ENCODE results near the gene PHLDA3. TPM values are rescaled to one million over a fixed set of nuclear protein-coding genes. Genes with fewer than 3 reads are reported as not detected.

The PHLDA3 gene
- total and polyA plus RNA-seq, 2 of the 13 experiments (the other 11 are each of a cell fraction or from before 2014, with no cell fraction given): 16.7 to 33.6 TPM

GRCh38 chr1:201481761-201482493 lies 12.9 kb upstream of the PHLDA3 start (continued):
- no peak for TF ChIP-seq CEBPB (IDR thresholded peaks at IDR 0.05; ENCODE audit: borderline replicate concordance, low read depth, low read length)
- TF ChIP-seq MYNN (CRISPR knock-in tag; IDR thresholded peaks at IDR 0.05; ENCODE audit: low read depth): no peak
- TF ChIP-seq FOXK1 (CRISPR knock-in tag; IDR thresholded peaks at IDR 0.05; ENCODE audit: borderline replicate concordance, low read depth): no peak
- no peak for TF ChIP-seq JARID2 (CRISPR knock-in tag; IDR thresholded peaks at IDR 0.05; ENCODE audit: insufficient replicate concordance)
- no peak for TF ChIP-seq PREB (CRISPR knock-in tag; IDR thresholded peaks at IDR 0.05)
- no peak for TF ChIP-seq MEIS2 (CRISPR knock-in tag; IDR thresholded peaks at IDR 0.05)
- TF ChIP-seq, protein P1, sequence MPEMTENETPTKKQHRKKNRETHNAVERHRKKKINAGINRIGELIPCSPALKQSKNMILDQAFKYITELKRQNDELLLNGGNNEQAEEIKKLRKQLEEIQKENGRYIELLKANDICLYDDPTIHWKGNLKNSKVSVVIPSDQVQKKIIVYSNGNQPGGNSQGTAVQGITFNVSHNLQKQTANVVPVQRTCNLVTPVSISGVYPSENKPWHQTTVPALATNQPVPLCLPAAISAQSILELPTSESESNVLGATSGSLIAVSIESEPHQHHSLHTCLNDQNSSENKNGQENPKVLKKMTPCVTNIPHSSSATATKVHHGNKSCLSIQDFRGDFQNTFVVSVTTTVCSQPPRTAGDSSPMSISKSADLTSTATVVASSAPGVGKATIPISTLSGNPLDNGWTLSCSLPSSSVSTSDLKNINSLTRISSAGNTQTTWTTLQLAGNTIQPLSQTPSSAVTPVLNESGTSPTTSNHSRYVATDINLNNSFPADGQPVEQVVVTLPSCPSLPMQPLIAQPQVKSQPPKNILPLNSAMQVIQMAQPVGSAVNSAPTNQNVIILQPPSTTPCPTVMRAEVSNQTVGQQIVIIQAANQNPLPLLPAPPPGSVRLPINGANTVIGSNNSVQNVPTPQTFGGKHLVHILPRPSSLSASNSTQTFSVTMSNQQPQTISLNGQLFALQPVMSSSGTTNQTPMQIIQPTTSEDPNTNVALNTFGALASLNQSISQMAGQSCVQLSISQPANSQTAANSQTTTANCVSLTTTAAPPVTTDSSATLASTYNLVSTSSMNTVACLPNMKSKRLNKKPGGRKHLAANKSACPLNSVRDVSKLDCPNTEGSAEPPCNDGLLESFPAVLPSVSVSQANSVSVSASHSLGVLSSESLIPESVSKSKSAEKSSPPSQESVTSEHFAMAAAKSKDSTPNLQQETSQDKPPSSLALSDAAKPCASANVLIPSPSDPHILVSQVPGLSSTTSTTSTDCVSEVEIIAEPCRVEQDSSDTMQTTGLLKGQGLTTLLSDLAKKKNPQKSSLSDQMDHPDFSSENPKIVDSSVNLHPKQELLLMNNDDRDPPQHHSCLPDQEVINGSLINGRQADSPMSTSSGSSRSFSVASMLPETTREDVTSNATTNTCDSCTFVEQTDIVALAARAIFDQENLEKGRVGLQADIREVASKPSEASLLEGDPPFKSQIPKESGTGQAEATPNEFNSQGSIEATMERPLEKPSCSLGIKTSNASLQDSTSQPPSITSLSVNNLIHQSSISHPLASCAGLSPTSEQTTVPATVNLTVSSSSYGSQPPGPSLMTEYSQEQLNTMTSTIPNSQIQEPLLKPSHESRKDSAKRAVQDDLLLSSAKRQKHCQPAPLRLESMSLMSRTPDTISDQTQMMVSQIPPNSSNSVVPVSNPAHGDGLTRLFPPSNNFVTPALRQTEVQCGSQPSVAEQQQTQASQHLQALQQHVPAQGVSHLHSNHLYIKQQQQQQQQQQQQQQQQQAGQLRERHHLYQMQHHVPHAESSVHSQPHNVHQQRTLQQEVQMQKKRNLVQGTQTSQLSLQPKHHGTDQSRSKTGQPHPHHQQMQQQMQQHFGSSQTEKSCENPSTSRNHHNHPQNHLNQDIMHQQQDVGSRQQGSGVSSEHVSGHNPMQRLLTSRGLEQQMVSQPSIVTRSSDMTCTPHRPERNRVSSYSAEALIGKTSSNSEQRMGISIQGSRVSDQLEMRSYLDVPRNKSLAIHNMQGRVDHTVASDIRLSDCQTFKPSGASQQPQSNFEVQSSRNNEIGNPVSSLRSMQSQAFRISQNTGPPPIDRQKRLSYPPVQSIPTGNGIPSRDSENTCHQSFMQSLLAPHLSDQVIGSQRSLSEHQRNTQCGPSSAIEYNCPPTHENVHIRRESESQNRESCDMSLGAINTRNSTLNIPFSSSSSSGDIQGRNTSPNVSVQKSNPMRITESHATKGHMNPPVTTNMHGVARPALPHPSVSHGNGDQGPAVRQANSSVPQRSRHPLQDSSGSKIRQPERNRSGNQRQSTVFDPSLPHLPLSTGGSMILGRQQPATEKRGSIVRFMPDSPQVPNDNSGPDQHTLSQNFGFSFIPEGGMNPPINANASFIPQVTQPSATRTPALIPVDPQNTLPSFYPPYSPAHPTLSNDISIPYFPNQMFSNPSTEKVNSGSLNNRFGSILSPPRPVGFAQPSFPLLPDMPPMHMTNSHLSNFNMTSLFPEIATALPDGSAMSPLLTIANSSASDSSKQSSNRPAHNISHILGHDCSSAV (CRISPR knock-in tag; IDR thresholded peaks at IDR 0.05; ENCODE audit: borderline replicate concordance): no peak
- TF ChIP-seq HMGXB3 (CRISPR knock-in tag; IDR thresholded peaks at IDR 0.05; ENCODE audit: borderline replicate concordance): no peak
- TF ChIP-seq ZNF597 (CRISPR knock-in tag; IDR thresholded peaks at IDR 0.05): no peak
- TF ChIP-seq NFE2L1 (CRISPR knock-in tag; IDR thresholded peaks at IDR 0.05; ENCODE audit: borderline replicate concordance): no peak
- TF ChIP-seq ZNF335 (CRISPR knock-in tag; IDR thresholded peaks at IDR 0.05): no peak
- no peak for TF ChIP-seq ZNF761 (CRISPR knock-in tag; conservative IDR thresholded peaks at IDR 0.05)
- TF ChIP-seq ZSCAN31 (CRISPR knock-in tag; IDR thresholded peaks at IDR 0.05; ENCODE audit: low read depth): peak; percentile 62; the same call in 1 of the 2 replicates
